ENCODE measurements around the gene HOXA11. TPM values are rescaled to one million over a fixed set of nuclear protein-coding genes. Genes with fewer than 3 reads are reported as not detected.

HOXA11 gene
- total RNA-seq, 1 donor from 2014 or later = 9.8 TPM

- peaks cover 29% of the 10 kb centered on the region for H3K4me1 ChIP-seq
- peak overlapping the region; percentile 88 to 91 for H3K4me3 ChIP-seq
- peaks cover 11% of the 10 kb centered on the region for H3K27me3 ChIP-seq
- DNase-seq (ENCODE audit: extremely low spot score in 2 of 2) = peak in 1 of 2 donors; percentile 86
- H3K27ac ChIP-seq = peak overlapping the region; percentile 99
- no peaks in the 10 kb centered on the region for H3K9me3 ChIP-seq
- TF ChIP-seq CTCF (IDR thresholded peaks at IDR 0.05) = no peak
- TF ChIP-seq POLR2A (IDR thresholded peaks at IDR 0.05) = no peak
- peak in 1 of 2 donors; percentile 41 for TF ChIP-seq POLR2AphosphoS5 (IDR thresholded peaks at IDR 0.05; ENCODE audit: insufficient read depth in 1 of 2, low read depth in 1 of 2)
- no peaks in the 10 kb centered on the region for H3K36me3 ChIP-seq
- intact Hi-C loops (cut with DNase I) = loop anchor here (10.0 kb wide), 1 partner anchor 576 kb away; no protein-coding TSS in a partner anchor
Observed at GRCh38 chr7:27198871-27199801, 14.1 kb upstream of the HOXA11 start.

- DNase-seq (ENCODE audit: extremely low spot score in 2 of 2) = no peak
- Histone ChIP-seq H3K4me1 (peaks cover 23% of the 10 kb centered on the region), H3K27me3 (peaks cover 11% of the 10 kb centered on the region), H3K4me3 (peak overlapping the region; percentile 88 to 91), H3K9me3 (no peaks in the 10 kb centered on the region), H3K36me3 (no peaks in the 10 kb centered on the region), H3K27ac (peak overlapping the region; percentile 99)
- intact Hi-C loops (cut with DNase I) = loop anchor here (10.0 kb wide), 1 partner anchor 577 kb away; no protein-coding TSS in a partner anchor
- TF ChIP-seq POLR2A (IDR thresholded peaks at IDR 0.05) (no peak), CTCF (IDR thresholded peaks at IDR 0.05) (no peak), POLR2AphosphoS5 (IDR thresholded peaks at IDR 0.05; ENCODE audit: insufficient read depth in 1 of 2, low read depth in 1 of 2) (peak in 1 of 2 donors; percentile 26)
Observed at GRCh38 chr7:27198138-27198841, 13.3 kb upstream of the HOXA11 start.

GRCh38 chr7:27197137-27198042 lies 12.4 kb upstream of the HOXA11 start:
- Histone ChIP-seq H3K4me3 (peak overlapping the region; percentile 88 to 91), H3K36me3 (no peaks in the 10 kb centered on the region), H3K4me1 (peaks cover 21% of the 10 kb centered on the region), H3K27ac (peak overlapping the region; percentile 99), H3K27me3 (peaks cover 11% of the 10 kb centered on the region), H3K9me3 (no peaks in the 10 kb centered on the region)
- intact Hi-C loops (cut with DNase I) = loop anchor here (10.0 kb wide), 1 partner anchor 577 kb away; no protein-coding TSS in a partner anchor
- TF ChIP-seq POLR2AphosphoS5 (IDR thresholded peaks at IDR 0.05; ENCODE audit: insufficient read depth in 1 of 2, low read depth in 1 of 2) = no peak
- TF ChIP-seq POLR2A (IDR thresholded peaks at IDR 0.05) = no peak
- no peak for TF ChIP-seq CTCF (IDR thresholded peaks at IDR 0.05)
- no peak for DNase-seq (ENCODE audit: extremely low spot score in 2 of 2)

- Histone ChIP-seq H3K36me3 (no peaks in the 10 kb centered on the region), H3K27me3 (peaks cover 11% of the 10 kb centered on the region), H3K4me3 (peak overlapping the region; percentile 88 to 91), H3K27ac (peak overlapping the region; percentile 99), H3K4me1 (peaks cover 20% of the 10 kb centered on the region), H3K9me3 (no peaks in the 10 kb centered on the region)
- intact Hi-C loops (cut with DNase I) = loop anchor here (10.0 kb wide), 1 partner anchor 578 kb away; no protein-coding TSS in a partner anchor
- TF ChIP-seq POLR2AphosphoS5 (IDR thresholded peaks at IDR 0.05; ENCODE audit: insufficient read depth in 1 of 2, low read depth in 1 of 2) (peak in 1 of 2 donors; percentile 55), CTCF (IDR thresholded peaks at IDR 0.05) (peak; percentile 48 to 82 (median 74)), POLR2A (IDR thresholded peaks at IDR 0.05) (no peak)
- no peak for DNase-seq (ENCODE audit: extremely low spot score in 2 of 2)
Observed at GRCh38 chr7:27196287-27196767, 11.3 kb upstream of the HOXA11 start.

Measured in vagina (tissue), 2 donors.